ENCODE data around the gene KIFC3.
"Not testable (repeated sequence)": the region's sequence is repeated elsewhere in the genome, so short reads cannot be mapped to it uniquely, and the experiment has no call there.

Gene KIFC3

GRCh38 chr16:57803134-57803990, 1.1 kb upstream of the KIFC3 start:
- DNase-seq (ENCODE audit: low read depth in 2 of 2): no peak

DNA sequence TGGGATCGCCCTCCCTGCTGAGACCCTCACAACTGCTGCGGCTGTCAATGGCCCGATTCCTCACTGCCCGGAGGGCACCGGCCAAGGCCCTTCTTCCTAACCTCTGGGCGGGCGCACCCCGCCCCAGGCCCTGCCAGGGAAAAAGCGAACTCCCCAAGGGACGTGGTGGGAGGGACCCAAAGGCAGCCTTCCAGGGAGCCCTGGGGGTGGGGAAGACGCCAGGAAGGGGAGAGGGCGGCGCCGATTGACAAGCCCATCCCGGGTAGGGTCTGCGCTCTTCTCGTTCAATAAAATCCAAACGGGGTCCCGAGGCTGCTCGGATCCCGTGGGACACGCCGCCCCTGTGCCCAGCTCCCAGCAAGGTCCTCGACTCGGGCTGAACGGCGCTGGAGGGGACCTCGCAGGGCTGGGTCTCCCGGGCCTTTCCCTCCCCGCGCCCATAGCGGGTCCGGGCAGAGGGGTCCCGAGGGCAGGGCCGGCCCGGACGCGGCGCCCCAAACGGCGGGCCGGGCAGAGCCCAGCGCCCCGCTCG, 416 bp downstream of the KIFC3 start:
- DNase-seq (ENCODE audit: low read depth in 2 of 2): no peak

DNA sequence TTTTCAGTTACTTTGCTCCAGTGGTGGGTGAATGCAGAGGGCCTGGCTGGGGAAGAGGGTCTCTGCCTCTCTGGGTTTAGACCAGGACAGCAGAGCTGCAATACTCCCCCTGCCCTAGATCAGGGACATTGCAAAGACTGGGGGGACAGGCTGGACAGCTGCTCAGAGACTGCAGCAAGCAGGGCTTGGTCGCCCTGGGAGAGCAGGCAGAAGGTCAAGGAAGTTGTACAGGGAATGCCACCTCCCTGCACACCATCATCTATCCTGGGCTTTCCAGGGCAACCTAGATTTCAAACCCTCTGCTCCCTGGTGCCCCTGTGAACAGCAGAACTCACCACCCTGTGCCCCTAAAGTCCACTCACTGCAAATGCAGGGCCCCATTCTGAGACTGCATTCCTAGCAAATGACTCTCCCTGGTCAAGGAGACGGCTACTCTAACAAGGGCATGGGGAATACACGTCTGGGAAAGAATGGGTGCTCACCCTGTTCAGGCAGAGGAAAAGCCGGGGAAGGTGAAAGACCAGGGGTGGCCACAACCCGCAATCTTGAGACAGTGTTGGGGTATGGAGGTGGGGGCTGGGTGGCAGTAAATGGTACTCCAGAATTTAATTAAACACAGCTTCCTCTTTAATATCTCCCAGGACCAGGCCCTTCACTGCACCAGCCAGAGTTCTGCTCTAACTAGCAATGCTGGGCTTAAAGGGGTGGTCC, 1.0 kb downstream of the KIFC3 start:
- no peak for DNase-seq (ENCODE audit: low read depth in 2 of 2)

GRCh38 chr16:57800200-57801097, 1.8 kb downstream of the KIFC3 start:
- DNase-seq (ENCODE audit: low read depth in 2 of 2): no peak

DNA sequence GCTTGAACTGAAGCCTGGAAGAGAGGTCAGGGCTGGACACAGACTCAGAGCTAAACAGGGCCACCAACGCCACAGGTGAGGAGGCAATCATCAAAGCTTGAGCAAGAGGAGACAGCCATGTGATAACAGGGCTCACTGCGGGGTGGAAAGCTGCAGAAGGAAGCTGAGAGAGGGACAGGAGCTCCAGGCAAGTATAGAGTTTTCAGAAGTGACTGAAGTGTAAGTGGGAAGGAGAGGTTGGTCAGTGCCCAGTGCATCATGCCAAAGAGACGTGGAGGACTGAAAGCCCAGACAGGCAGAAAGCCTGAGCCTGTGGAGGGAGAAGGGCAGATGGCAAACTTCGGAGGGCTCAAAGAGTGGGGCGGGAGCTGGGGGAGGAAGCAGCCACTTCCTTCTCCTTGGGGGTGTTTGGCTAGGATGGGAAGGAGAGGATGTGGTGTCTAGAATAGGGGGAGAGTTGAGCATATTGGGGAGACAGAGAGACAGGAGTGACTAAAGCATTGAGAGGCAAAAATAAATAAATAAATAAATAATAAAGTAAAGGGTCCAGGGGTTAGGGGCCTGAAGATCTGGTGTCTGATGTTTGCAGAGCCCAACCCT, 2.6 kb downstream of the KIFC3 start:
- DNase-seq (ENCODE audit: low read depth in 2 of 2): no peak

GRCh38 chr16:57798953-57799599, 3.2 kb downstream of the KIFC3 start:
- no peak for DNase-seq (ENCODE audit: low read depth in 2 of 2)

- DNase-seq (ENCODE audit: low read depth in 2 of 2): no peak
Measured at GRCh38 chr16:57798267-57798810, 4.0 kb downstream of the KIFC3 start.

DNA sequence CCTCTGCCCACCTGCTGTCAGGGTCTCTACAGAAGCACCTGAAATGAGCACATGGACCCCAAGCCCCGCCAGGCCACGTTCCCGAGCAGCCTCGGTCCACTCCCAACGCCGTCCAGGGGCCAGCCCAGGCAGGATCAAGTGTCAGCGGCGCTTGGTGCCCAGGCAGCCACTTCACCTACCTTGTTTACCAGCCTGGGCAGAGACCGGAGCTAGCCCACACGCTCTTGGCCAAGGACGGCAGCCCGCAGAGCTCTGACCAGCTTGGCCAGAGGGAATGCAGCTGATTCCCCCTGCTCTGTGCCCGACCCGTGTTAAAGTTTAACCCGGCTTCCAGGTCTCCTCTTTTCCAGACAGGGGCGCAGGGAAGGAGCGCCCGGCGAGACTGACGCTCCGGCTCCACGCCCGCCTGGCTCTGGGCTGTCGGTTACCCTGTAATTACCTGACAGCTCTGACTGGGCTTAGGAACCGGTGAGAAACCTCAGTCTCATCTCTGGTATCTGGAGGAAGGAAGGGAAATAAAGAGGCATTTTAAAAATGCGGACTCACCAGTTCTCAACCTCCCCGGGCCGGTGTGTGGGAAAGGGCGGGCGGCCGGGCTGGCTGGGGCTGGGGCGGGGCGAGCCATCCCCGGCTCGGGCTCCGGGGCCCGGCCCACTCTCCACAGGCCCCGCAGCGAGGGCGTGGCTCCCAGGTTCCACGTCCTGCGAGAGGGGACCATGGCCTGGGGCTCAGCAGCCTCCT, 4.6 kb downstream of the KIFC3 start:
- no peak for DNase-seq (ENCODE audit: low read depth in 2 of 2)

DNA sequence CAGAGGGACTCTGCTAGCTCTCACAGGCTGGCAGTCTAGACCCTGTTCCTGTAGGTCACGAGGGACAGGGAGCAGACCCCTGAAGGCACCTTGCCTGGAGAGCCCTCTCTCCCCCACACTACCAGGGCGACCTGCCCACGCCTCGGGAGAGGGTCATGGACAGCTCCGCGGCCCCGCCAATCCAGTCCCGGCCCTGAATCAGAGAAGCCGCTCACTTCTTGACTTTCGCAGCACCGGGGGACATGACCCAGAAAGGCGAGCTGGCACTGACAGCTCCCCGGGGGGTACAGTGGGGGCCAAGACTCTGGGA, 5.1 kb downstream of the KIFC3 start:
- no peak for DNase-seq (ENCODE audit: low read depth in 2 of 2)

DNA sequence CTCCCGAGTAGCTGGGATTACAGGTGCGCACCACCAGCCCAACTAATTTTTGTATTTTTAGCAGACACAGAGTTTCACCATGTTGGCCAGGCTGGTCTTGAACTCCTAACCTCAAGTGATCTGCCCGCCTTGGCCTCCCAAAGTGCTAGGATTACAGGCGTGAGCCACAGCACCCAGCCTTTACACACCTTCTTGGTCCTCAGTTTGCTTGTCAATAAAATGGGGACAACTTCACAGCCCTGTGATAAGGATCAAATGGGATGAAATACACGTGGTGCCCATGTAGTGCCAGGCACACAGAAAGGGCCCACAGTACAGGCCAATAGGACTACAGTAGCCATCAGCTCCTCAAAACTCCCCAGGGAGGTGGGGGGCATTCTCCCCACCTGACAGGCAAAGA, 6.3 kb downstream of the KIFC3 start:
- DNase-seq (ENCODE audit: low read depth in 2 of 2): not testable (repeated sequence)

DNA sequence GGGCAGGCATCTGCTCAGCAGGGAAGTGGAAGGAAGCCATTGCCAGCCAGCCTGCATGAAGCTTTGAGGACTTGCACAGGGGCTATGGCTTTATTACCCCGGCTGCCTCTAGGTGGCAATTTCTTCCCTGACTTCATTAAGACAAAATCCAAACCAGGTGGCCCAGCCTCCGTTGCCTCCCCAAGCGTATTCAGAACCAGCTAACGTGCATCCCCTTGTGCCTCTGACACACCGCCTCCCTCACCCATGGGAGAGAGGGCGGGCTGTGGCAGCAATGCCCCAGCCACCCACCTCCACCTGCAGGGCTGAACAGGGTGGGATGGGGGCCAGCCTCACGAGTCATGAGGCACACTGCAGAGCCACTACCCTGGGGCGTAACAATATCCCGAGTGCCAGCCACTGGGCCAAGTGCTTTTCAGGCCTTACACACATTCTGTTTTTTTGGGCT, 6.8 kb downstream of the KIFC3 start:
- no peak for DNase-seq (ENCODE audit: low read depth in 2 of 2)

DNA sequence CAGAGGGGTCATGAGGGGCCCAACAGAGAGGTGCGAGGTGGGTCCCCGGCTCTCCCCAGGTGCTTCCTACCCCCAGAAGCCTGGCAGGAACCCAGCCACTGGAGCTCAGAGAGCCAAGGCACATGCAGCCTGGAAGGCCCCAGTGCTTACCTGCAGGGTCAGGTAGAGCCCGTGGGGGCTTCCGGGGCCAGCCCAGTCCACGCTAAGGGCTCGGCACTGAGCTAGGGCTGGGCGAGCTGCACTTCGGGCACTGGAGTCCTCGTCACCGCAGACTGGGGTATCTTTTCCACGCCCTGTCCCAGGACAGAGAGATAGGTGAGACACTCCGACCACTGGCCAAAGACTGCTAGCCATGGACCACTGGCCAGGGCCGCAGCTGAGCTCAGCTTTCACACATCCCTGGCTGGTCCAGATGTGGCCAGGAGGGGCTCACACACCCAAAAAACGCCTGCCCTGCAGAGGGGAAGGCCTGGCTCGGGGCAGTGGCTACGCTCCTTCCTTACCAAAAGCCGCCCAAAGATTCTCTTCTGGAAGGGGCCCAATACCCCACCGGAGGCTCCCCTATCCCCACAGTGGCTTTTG, 7.4 kb downstream of the KIFC3 start:
- DNase-seq (ENCODE audit: low read depth in 2 of 2): no peak

DNA sequence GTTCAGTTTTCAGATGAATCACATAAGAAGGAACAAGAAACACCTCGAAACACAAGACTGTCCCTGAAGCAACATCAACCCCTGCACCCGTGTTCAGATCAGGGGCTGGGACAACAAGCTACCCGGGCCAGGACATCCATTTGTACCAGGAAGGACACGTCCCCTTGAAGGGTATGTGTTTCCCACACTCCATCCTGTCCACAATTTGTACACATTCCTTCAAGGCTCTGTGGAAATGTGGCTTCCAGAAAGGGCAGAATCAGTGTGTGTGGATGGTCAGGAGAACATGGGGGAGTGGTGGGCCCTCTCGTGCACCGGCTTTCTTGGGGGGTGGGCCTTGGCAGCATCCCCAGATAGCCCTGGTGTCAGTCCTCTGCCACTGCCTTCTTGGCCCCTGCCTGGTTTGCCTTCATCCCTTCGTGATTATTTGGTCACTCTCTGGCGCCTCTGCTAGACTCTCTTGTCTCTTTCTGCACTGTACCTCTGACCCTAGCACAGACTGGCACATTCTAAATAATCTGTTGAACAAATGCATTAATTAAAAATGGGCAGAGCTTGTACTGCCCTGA, 10.3 kb downstream of the KIFC3 start:
- no peak for DNase-seq (ENCODE audit: low read depth in 2 of 2)

DNA sequence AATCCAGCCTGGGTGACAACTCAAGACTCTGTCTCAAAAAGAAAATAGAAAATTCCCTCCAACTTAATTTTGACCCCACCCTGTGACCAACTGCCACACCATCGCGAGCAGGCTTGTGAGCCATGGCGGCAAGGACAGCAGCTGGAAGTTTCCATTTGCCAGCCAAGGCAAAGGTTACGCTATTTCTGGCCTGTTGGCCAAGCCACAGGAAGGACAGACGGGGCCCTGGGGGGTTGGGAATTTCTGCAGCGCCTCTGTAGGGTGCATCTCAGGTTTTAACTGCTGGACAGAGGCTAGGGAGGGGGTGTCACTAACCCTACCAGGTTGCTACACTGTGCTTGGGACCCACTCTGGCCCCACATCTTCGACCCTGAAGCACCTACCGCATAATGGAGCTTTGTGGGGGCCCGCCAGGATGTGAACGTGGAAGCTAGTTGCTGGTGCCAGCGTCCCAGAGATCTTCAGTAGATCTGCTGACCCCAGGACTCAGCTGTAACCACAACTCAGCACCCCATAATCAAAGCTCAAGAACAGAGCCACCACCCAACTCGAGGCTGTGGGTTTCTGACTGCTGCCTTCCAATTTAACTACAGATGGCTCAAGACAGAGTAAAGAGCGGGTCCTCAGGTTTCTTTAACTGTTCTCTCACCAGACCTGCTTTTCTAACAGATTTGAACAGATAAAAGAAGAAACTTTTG, 10.9 kb downstream of the KIFC3 start:
- DNase-seq (ENCODE audit: low read depth in 2 of 2): no peak

DNA sequence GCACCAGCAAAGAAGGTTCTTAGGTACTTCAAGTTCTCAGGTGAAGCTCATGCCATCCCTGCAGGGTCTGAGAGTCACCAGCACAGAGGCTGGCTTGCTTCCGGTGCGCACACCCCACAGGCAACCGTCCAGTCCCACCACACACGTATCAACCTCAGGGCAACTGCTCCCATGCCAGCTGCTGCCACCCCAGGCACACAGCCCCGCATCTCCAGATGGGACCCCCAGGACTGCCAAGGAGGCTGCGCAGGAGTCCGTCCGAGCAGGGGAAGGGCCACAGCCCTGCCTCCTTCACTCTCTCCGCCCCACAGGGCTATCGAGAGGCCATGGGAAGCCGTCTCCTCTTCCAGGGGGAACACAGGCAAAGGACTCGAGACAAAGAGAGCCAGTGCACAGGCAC, 13.3 kb downstream of the KIFC3 start:
- no peak for DNase-seq (ENCODE audit: low read depth in 2 of 2)

DNA sequence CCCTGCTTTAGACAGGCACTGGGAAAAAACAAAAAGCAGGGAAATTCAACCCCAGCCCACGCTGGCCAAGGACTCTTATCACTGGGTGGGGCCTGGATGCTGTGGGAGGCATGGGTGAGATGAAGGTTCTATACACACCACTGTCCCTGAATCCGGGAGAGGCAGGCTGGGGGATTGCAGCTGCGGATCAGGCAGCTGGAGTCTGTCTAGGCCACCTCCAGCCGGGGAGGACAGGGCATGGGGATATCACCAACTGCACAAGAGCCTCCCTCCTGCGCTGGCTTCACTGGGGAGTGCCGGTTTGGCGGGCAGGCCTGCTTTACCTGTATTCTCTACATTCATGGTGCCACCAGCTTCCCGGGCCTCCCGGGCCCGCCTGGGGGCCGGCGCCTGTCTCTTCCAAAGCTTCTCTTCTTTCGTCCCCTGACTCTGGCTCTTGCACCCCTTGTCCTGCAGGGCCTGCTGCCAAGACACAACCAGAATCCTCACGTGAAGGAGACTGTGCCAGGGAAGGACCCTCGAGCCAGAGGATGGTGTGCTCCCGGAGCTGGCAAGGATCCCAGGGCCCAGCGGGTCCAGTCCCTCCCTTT, 13.9 kb downstream of the KIFC3 start:
- DNase-seq (ENCODE audit: low read depth in 2 of 2): no peak

- no peak for DNase-seq (ENCODE audit: low read depth in 2 of 2)
Measured at GRCh38 chr16:57787519-57787905, 14.8 kb downstream of the KIFC3 start.
